HS-5 (cell line): ENCODE data around the gene TRIM44.

Experiments
- DNase-seq: peaks from one replicate; pipeline ENCODE4 v3.0.0-alpha.2; 2012; ENCODE audit warnings: low read depth

Gene TRIM44

GRCh38 chr11:35662649-35663407, at the start of gene TRIM44:
Gene TRIM44 (plus strand): TSS chr11:35662775. CDS start chr11:35663112, 337 bp downstream.
- peak; percentile 63 for DNase-seq

GRCh38 chr11:35614939-35615569, 47.5 kb upstream of the TRIM44 start:
- DNase-seq = no peak

GRCh38 chr11:35615921-35616900, 46.4 kb upstream of the TRIM44 start:
- DNase-seq = no peak

- DNase-seq = no peak
Observed at GRCh38 chr11:35617316-35617686, 45.3 kb upstream of the TRIM44 start.

- DNase-seq = peak; percentile 93
Observed at GRCh38 chr11:35617687-35618496, 44.7 kb upstream of the TRIM44 start, which contains the start of gene FJX1. Gene FJX1 (plus strand): TSS chr11:35618460. CDS start chr11:35618637, 177 bp downstream.

- no peak for DNase-seq
Observed at GRCh38 chr11:35618497-35619115, 44.0 kb upstream of the TRIM44 start.

GRCh38 chr11:35619116-35619854, 43.3 kb upstream of the TRIM44 start:
- DNase-seq = no peak

GRCh38 chr11:35619855-35620640, 42.5 kb upstream of the TRIM44 start:
- no peak for DNase-seq

GRCh38 chr11:35620795-35621194, 41.8 kb upstream of the TRIM44 start:
- DNase-seq = no peak

GRCh38 chr11:35621620-35622019, 41.0 kb upstream of the TRIM44 start:
- no peak for DNase-seq

- DNase-seq = peak; percentile 82
Observed at GRCh38 chr11:35622070-35622469, 40.5 kb upstream of the TRIM44 start.

- DNase-seq = peak; percentile 96
Observed at GRCh38 chr11:35623621-35624168, 38.9 kb upstream of the TRIM44 start.

GRCh38 chr11:35624316-35624715, 38.3 kb upstream of the TRIM44 start:
- DNase-seq = no peak

GRCh38 chr11:35624781-35625180, 37.8 kb upstream of the TRIM44 start:
- no peak for DNase-seq

GRCh38 chr11:35626501-35626900, 36.1 kb upstream of the TRIM44 start:
- no peak for DNase-seq

- no peak for DNase-seq
Observed at GRCh38 chr11:35629511-35629910, 33.1 kb upstream of the TRIM44 start.

- DNase-seq = peak; percentile 100
Observed at GRCh38 chr11:35629914-35630313, 32.7 kb upstream of the TRIM44 start.

- DNase-seq = no peak
Observed at GRCh38 chr11:35631891-35632290, 30.7 kb upstream of the TRIM44 start.

- DNase-seq = no peak
Observed at GRCh38 chr11:35632301-35632700, 30.3 kb upstream of the TRIM44 start.
